IPS-NIHi7 (cell line): ENCODE measurements around the gene CYP51A1.
"Not testable (repeated sequence)": the region's sequence is repeated elsewhere in the genome, so short reads cannot be mapped to it uniquely, and the experiment has no call there.

Experiments used
- DNase-seq: peaks from one replicate; pipeline ENCODE4 v3.0.0; 2012; ENCODE audit warnings: mixed read lengths; ENCODE audit errors: extremely low spot score

Gene CYP51A1

DNA sequence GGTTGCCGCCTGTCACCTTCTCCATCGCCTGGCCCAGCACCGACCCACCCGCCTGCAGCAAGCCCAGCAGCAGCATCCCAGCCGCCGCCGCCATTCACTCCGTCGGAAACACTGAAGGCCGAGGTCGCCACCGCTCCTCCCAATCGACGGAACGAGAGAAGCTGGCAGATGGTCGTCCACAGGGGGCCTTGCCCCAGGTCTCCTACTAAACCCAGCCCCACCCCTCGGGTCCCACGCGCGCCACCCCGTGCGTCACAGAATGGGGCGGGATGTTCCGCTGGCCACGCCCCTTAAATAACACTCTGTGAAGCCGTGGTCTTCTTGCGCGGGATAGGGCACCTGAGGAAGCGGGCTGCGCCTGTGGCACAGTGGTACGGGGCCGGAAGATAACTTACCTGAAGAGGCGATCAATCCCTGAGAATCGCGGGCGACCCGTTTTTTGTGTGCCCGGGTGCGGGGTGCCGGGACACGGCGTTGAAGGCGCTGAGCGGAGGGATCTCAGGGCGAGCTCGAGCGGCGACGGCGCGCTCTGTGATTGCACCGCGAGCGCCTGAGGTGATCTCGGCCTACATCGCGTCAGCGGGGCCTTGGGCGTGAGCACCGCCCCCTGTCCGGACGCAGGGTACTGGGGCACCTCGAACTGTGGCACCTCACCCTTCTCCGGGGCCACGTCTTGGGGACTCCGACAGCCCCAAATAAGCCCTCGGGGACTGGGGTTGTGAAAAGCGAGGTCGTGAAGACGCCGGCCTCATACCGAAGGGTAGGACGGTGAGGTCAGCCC lies at the start of gene CYP51A1:
Gene CYP51A1, minus strand, starts transcription at position 207 of the 781 bp plus-strand sequence. Its CDS starts 113 bp downstream, at position 94.
- DNase-seq = peak; percentile 93

DNA sequence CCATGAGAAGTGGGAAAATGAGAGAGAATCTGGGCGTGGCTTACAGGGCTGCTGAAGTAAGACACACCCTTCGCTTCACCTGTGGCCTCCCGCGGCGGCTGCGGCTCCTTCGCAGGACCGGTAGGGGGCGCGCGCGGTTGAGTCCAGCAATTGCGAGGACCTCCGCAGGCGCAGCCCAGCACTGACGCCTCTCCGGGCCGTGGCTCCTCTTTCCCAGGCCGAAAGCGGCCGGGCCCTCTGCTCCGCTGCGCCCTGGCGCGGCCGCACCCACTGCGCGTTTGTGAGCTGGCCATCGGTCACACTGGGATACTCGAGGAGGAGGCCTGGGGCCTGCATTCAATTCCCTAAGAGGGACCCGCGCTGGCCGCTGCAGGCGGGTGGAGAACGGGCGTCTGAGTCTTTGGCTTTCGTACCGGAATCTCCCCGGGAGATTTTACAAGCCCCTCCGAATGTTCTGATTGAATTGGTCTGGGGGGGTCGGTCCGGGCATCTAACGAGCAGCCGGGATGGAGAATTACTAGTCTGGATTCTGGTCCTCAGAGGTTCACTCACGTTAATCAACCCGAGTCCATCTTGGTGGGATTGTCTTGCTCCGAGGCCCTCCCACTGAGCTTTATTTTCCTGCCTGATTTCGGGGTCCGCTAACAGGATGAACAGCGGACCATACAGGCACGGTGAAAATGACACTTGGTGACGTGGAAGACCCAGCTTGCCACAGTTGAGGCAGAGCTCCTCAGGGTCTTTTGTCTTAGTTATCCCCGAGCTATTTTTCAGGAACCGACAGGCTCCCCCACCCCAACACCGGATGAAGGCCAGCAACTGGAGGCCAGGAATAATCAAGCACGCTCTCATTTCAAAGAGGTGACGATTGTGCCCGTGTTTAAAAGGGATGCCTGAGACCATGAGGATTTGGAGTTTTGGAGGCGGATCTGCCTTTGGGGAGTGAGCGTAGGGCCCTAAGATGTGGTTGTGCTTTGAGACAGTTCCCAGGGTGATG lies 44.9 kb upstream of the CYP51A1 start, which contains the start of gene LRRD1:
Gene LRRD1, minus strand, starts transcription at position 215 of the 997 bp plus-strand sequence. CDS start 13,940 bp downstream, outside the sequence.
- peak; percentile 97 for DNase-seq

DNA sequence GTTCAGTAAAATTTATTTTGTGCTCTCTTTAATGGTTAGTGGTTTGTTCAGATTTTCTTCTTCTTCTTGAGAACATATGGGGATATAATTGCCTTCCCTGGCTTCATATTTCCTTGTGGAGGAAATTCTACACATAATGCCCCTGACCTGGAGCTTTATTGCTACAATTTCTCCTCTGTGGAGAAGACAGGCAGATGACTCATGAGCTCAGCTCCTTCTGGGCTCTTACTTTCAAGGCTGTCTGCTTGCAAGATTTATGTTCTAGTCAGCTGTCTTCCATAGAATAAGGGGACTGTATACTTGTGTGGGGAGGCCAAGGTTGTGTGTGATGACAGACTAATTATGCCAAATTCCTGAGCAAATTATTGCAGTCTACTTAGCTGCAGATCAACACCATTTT lies 43.1 kb upstream of the CYP51A1 start:
- DNase-seq = no peak

DNA sequence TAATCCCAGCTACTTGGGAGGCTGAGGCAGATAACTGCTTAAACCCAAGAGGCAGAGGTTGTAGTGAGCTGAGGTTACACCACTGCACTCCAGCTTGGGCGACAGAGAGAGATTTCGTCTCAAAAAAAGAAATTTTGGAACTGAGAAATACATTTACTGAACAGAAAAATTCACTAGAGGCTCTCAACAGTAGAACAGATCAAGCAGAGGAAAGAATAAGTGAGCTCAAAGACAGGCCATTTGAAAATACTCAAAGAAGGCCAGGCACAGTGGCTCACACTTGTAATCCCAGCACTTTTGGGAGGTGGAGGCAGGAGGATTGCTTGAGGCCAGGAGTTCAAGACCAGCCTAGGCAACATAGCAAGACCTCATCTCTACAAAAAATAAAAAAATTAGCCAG lies 35.3 kb upstream of the CYP51A1 start:
- not testable (repeated sequence) for DNase-seq

DNA sequence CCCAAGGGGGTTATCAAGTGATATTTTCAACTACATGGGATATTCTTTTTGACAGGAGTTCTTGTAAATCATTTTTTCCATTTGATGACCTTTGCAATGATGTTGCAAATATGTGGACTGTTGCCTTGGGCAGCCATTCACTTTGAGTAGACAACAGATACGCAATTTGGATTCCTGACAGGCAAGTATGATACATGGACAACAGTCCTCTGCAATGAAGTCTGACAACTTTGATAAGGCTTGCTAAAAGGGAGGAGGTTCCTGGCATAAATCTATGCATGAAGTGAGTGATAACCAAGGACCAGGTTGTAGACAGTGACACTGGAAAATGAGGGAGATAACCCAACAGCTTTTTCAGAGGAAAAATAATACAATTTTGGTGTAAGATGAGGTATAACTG lies 27.0 kb upstream of the CYP51A1 start:
- no peak for DNase-seq

DNA sequence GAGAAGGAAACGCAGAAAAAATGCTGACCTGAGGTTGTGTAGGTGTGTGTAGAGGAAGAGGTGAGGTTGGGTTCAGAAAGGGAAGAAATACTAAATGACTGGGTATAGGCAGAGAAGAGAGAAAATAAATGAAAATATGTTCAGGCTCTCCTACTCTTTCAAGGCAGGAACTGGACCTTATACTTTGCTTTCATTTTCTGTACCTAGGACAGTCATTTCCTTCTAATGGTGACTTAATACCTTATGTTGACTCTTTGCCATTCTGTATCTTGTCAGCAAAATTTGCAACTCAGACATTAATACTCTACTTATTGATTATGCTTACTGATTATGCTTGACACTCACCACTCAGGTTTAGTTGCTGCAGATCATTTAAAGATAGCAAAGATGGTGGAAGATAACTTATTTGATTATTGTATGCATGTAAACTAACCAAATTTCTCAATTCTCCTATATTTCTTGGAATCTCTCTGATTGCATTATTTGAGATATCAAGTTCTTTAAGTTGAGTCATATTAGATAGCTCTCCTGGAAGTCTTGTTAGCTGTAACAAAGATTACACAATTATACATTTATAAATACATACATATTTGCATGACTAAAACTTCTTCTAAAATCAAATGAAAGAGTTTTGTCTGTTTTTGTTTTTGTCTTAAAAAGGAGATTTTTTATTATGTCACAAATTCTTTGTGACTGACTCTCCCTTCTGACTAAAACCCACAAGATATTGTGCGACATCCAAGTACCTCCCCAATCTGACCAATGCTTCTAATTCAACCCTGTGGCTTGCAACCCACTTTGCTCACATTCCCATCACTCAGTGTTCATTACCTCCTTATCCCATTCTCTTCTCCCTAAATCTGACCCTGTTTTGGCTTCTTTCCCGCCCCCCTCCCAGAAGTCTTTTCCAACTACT lies 24.6 kb upstream of the CYP51A1 start:
- no peak for DNase-seq

DNA sequence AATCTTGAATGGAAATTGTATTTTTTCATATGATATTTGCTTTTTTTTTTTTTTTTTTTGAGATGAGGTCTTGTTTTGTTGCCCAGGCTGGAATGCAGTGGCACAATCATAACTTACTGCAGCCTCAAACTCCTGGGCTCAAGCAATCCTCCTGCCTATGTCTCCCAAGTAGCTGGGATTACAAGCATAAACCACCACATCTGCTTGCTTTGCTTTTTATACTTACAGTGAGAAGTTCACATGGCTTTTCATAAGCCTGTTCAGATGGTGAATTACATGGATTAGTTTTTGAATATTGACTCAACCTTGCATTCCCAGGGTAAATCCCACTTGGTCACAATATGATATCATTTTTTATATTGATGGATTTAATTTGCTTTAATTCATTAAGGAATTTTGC lies 22.7 kb upstream of the CYP51A1 start:
- no peak for DNase-seq

DNA sequence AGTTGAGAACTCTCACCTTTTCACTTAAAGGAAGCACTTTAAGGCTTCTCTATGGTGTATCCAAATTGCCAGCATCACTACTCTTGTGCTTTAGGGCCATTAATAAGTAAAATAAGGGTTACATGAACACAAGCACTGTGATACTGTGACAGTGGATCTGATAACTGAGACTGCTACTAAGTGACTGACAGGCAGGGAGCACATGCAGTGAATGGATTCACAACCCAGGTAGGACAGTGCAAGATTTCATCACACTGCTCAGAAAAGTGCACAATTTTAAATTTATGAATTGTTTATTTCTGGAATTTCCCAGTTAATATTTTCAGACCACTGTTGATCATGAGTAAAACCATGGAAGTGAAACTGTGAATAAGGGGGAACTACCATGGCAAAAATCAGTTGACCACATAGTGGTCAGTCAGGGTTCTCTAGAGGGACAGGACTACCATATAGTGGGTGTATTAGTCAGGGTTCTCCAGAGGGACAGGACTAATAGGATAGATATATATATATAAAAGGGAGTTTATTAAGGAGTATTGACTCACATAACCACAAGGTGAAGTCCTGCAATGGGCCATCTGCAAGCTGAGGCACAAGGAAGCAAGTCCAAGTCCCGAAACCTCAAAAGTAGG lies 20.9 kb upstream of the CYP51A1 start:
- DNase-seq = no peak

DNA sequence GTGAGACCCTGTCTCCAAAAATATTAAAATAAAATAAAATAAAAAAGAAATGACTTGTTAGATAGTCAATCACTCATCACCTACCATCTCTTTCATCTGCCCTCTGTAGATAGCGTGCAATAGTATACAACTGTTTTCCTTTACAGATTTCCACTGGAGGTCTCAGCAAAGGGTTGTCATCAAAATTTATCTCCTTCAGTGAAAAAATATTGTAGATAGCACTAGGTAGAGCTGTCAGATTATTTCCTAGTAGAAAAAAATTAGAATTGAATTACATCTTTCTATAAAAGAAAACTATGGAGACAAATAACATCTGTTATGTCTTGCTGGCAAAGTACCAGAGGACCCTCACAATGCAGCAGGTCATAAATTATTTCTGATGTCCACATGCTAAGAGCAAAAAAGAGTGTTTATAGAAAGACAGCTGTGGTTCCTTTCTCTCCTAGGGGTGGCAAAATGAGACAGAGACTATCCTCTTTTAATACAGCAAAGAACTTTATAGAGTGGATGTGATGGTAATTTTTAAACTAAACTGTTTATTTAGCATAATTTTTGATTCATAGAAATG lies 16.3 kb upstream of the CYP51A1 start:
- DNase-seq = no peak

DNA sequence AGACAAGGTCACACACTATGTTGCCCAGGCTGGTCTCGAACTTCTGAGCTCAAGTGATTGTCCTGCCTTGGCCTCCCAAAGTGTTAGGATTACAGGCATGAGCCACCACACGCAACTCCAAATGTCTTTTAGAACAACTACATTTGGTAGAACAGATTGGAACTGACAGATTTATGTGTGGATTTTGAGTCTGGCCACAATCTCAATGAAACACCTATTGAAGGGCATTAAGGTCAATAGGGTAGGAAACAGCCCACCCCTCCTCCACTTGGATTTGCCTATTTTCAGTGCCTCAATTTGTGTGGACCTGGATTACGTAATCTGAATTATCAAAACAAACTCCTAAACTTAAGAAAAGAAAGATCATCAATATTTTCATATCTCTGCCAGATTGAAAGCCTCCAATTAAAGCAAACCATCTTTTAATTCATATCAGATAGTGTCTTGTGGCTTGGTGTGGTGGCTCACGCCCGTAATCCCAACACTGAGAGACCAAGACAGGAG lies 15.5 kb upstream of the CYP51A1 start:
- DNase-seq = no peak

DNA sequence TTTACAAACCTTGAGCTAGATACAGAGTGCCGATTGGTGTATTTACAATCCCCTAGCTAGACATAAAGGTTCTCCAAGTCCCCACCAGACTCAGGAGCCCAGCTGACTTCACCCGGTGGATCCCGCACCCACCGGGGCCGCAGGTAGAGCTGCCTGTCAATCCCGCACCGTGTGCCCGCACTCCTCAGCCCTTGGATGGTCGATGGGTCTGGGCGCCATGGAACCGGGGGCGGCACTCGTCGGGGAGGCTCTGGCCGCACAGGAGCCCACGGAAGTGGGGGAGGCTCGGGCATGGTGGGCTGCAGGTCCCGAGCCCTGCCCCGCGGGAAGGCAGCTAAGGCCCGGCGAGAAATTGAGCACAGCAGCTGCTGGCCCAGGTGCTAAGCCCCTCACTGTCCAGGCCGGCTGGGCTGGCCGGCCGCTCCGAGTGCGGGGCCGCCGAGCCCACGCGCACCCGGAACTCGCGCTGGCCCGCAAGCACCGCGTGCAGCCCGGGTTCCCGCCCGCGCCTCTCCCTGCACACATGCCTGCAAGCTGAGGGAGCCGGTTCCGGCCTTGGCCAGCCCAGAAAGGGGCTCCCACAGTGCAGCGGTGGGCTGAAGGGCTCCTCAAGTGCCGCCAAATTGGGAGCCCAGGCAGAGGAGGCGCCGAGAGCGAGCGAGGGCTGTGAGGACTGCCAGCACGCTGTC lies 9.1 kb upstream of the CYP51A1 start:
- not testable (repeated sequence) for DNase-seq

DNA sequence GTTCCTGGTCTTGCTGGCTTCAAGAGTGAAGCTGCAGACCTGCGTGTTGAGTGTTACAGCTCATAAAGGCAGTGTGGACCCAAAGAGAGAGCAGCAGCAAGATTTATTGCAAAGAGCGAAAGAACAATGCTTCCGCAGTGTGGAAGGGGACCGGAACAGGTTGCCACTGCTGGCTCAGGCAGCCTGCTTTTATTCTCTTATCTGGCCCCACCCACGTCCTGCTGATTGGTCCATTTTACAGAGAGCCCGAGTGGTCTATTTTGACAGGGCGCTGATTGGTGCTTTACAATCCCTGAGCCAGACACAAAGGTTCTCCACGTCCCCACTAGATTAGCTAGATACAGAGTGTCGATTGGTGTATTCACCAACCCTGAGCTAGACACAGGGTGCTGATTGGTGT lies 8.5 kb upstream of the CYP51A1 start:
- DNase-seq = not testable (repeated sequence)

DNA sequence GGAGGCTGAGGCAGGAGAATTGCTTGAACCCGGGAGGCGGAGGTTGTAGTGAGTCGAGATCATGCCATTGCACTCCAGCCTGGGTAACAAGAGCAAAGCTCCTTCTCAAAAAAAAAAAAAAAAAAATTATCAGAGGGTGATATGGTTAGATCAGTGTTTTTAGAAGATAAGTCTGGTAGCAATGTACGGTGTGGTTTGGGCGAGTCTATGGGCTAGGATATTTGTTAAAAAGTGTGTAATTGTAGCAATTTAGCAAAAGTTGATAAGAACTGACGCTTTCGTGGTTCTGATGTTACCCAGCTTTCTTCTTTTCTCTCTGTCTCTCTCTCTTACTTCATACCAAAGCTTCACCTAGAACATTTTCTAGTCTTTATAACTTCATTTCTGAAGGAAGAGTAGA lies 6.9 kb upstream of the CYP51A1 start:
- DNase-seq = no peak

DNA sequence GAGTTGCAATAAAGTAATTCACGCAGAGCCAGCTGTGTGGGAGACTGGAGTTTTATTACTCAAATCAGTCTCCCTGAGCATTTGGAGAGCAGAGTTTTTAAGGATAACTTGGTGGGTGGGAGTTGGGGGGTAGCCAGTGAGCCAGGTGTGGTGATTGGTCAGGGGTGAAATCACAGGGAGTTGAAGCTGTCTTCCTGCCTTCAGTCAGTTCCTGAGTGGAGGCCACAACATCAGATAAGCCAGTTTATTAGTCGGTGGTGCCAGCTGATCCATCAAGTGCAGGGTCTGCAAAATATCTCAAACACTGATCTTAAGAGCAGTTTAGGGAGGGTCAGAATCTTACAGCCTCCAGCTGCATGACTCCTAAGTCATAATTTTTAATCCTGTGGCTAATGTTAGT lies 3.3 kb upstream of the CYP51A1 start:
- DNase-seq = no peak

DNA sequence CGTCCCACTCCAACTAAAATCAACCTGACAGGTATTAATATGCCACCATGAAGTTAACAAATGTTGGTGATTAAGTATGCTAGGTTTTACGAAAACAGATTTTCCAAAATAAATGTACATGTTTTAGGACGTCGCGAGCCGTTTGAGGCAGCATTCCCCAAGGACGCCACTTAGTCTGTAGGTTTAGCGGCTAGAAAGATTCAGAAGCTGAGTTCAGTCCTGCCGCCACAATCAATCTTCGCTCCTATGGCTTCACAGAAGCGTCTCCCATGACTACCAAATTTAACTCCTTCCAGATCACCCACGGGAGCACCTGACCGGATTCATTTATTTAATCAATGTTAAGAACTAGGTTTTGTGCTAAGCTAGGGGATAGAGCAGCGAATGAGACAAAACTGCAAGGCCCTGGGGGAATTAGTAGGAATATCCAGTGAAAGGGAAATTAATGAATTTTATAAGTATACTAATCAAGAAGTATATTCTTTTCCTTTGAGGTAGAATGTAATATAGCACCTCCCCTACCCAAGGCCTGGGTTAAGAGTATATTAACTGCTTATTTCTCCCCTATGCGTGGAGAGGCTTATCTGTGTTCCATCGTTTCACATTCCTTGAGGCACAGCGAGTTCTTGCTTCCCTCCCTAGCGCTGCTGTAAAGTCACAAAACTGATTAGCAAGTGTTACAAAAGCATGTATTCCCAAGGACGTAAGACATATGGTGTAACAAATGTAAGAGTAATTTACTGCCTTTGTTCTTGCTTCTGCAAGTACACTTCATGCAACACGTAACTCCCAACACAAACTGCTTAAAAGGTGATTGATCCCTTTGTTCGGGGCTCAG lies 994 bp upstream of the CYP51A1 start:
- DNase-seq = peak; percentile 15

DNA sequence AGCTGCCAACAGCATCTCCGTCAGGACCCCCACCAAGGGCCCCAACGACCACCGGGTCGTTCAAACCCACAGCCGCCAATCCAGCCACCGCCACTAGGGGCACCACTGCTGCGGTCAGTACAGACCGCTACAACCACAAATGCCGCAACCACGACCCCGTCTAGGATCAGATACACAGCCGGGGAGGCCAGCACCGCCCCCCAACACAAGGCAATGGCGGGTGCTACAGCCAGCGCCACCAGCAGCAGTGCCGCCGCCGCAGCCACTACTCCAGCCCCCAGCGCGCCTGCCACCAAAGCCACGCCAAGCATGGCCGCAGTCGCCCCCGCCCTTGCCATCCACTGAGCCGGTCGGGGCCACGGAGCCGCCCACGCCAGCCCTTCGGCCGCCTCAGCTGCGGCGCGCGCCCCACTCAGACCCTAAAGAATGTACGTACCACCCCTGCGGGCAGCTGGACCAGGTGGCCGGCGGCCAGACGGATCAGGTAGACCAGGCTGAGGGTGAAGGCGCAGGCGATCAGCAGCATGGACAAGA lies 473 bp downstream of the CYP51A1 start:
- peak; percentile 78 for DNase-seq

DNA sequence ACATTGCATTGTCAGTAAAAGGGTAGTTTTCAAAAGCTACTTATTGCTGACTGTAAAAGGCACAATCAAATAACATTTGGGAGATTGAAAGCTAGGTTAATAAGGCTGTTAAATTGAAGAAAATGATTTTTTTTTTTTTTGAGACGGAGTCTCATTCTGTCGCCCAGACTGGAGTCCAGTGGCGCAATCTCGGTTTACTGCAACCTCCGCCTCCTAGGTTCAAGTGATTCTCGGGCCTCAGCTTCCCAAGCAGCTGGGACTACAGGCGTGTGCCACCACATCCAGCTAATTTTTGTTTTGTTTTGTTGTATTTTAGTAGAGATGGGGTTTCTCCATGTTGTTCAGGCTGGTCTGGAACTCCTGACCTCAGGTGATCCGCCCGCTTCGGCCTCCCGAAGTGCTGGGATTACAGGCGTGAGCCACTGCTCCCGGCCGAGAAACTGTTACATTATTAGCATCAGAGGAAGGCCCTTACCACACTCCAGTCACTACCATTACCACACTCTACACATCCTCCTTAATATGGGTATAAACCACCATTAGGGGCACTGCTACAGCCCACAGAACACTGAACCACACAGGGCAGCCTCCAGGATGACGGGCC lies 1.0 kb downstream of the CYP51A1 start:
- DNase-seq = no peak

DNA sequence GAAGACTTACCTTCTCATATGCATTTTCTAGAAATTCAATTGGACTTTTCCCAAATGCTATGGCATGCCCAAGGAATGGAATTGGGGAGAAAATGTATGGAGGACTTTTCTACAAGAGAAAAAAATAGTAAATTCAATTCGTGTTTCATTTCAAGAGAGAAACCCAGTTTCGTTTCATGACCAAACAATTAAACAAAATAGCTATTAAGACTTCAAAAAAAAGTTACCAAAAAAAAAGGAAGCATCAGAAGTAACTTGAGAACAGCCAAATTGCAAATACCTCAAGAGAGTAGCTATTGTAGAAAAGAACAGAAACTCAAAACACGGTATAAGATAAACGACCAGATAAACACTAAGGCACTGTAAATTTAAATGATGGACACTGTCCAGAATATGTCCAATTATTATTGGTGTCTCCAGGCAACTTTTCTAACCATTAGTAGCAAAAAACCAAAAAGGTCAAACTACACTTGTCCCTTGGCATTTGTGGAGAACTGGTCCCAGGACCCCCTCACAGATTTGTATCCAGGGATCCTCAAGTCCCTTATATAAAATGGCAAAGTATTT lies 2.4 kb downstream of the CYP51A1 start:
- DNase-seq = no peak
